Measurements from ENCODE around the gene MYT1. TPM values are rescaled to one million over a fixed set of nuclear protein-coding genes. Genes with fewer than 3 reads are reported as not detected.

Gene MYT1
- total and polyA plus RNA-seq, 2 of the 13 experiments (the other 11 are each of a cell fraction or from before 2014, with no cell fraction given), result 0.58 to 2.5 TPM

DNA sequence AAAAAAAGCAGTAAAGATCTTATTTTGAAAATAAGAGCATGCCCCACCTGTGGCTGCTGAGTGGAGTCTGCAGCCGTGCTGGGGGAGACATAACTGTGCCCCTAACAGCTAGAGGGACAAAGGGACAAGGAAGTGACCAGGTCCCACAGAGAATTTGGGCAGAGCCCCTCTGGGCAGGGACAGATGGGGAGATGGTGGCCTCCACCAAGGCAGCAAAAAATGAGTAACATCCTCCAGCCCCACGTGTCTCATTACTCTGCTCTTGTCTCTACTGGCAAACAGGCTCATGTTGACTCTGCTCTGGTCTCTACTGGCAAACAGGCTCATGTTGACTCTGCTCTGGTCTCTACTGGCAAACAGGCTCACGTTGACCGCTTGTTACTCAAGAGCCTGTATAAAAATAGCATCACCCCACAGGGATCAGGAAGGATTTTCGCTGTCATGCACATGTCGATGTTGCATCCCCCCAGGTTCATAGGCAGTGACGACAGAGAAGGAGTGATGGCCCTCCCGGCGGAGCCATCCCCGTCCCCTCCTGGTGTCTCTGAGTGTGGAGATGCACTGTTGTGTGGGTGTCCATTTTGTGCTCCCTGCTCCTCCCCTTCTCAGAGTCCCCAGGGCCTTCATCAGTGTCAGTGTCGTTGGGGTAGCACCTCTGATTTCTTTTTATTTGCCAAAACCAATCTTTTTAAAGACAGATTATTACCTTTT lies 74.0 kb downstream of the MYT1 start (continued):
- TF ChIP-seq MXD4 (CRISPR knock-in tag; IDR thresholded peaks at IDR 0.05), result peak; percentile 82; the same call in 1 of the 2 replicates
- peak; percentile 57; the same call in 1 of the 2 replicates for TF ChIP-seq ELF3 (CRISPR knock-in tag; IDR thresholded peaks at IDR 0.05)
- no peak for TF ChIP-seq ZNF503 (CRISPR knock-in tag; IDR thresholded peaks at IDR 0.05)
- 0 out of 2 replicates have a peak, but pooled peaks have one; percentile 28 for TF ChIP-seq PAWR (CRISPR knock-in tag; IDR thresholded peaks at IDR 0.05; ENCODE audit: borderline replicate concordance)
- no peak for TF ChIP-seq E2F5 (CRISPR knock-in tag; conservative IDR thresholded peaks at IDR 0.05)
- TF ChIP-seq FLYWCH1 (CRISPR knock-in tag; IDR thresholded peaks at IDR 0.05), result no peak
- no peak; the same call in 1 of the 2 replicates for TF ChIP-seq ZNF670 (CRISPR knock-in tag; IDR thresholded peaks at IDR 0.05; ENCODE audit: borderline replicate concordance)
- no peak for TF ChIP-seq FOSL1 (CRISPR knock-in tag; IDR thresholded peaks at IDR 0.05; ENCODE audit: borderline replicate concordance)
- TF ChIP-seq HCFC1 (IDR thresholded peaks at IDR 0.05; ENCODE audit: low read depth, low read length), result no peak
- TF ChIP-seq FOXA3 (CRISPR knock-in tag; IDR thresholded peaks at IDR 0.05), result peak; percentile 95
- no peak; the same call in 1 of the 2 replicates for TF ChIP-seq ZNF431 (CRISPR knock-in tag; IDR thresholded peaks at IDR 0.05; ENCODE audit: borderline replicate concordance, low read depth)
- peak; percentile 99 for TF ChIP-seq ZBTB39 (CRISPR knock-in tag; IDR thresholded peaks at IDR 0.05)
- TF ChIP-seq ATF2 (CRISPR knock-in tag; IDR thresholded peaks at IDR 0.05), result peak; percentile 53; the same call in 1 of the 2 replicates
- no peak for TF ChIP-seq RFXANK (CRISPR knock-in tag; IDR thresholded peaks at IDR 0.05)
- no peak; the same call in 1 of the 2 replicates for TF ChIP-seq THAP11 (CRISPR knock-in tag; IDR thresholded peaks at IDR 0.05)
- TF ChIP-seq, protein P1, sequence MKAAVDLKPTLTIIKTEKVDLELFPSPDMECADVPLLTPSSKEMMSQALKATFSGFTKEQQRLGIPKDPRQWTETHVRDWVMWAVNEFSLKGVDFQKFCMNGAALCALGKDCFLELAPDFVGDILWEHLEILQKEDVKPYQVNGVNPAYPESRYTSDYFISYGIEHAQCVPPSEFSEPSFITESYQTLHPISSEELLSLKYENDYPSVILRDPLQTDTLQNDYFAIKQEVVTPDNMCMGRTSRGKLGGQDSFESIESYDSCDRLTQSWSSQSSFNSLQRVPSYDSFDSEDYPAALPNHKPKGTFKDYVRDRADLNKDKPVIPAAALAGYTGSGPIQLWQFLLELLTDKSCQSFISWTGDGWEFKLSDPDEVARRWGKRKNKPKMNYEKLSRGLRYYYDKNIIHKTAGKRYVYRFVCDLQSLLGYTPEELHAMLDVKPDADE (CRISPR knock-in tag; IDR thresholded peaks at IDR 0.05), result no peak
- no peak for TF ChIP-seq DNMT1 (CRISPR knock-in tag; IDR thresholded peaks at IDR 0.05)
- no peak for TF ChIP-seq JARID2 (CRISPR knock-in tag; IDR thresholded peaks at IDR 0.05; ENCODE audit: insufficient replicate concordance)
- peak; percentile 56; the same call in 1 of the 2 replicates for TF ChIP-seq ZBTB25 (CRISPR knock-in tag; IDR thresholded peaks at IDR 0.05)

Measured in HepG2 (cell line).